Skin of body (tissue), 2 donors: ENCODE measurements around the gene CST1. TPM values are rescaled to one million over a fixed set of nuclear protein-coding genes. Genes with fewer than 3 reads are reported as not detected.
"Not testable (repeated sequence)": the region's sequence is repeated elsewhere in the genome, so short reads cannot be mapped to it uniquely, and the experiment has no call there.

Experiments
- DNase-seq: peaks from one replicate; lab custom pipeline; 2025; lab: John Stamatoyannopoulos, UW
- total RNA-seq: library from RNA; depleted of rRNA; stranded (reverse); fragments of >200 nt; gene quantifications from one replicate; pipeline ENCODE4 v1.2.3, GENCODE V29; 2014

The CST1 gene
- total RNA-seq, 1 donor from 2014 or later = not detected

DNA sequence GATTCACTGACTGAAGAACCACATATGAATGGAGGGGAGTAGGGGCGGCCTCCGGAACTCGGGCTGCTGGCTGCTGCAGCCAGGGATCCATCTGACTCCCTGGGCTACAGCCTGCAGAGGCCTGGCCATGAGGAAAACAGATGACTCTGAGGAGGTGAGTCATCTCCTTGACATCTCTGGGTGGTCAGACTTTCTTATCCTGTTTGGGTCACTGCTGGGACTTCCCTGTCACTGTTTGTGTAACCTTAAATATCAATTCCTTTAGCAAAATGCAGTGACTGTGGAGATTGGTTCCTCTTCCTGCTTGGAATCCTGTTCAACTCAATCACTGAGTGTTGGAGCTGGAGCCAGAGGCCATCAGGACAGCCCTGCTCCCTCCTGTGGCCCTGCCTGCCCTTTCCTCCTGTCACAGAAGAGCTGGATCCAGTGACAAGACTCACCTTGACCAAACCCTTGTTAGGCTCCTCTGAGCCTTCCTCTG lies 4.4 kb upstream of the CST1 start:
- not testable (repeated sequence) for DNase-seq

- no peak for DNase-seq
Observed at GRCh38 chr20:23754731-23755130, 4.0 kb upstream of the CST1 start.

DNA sequence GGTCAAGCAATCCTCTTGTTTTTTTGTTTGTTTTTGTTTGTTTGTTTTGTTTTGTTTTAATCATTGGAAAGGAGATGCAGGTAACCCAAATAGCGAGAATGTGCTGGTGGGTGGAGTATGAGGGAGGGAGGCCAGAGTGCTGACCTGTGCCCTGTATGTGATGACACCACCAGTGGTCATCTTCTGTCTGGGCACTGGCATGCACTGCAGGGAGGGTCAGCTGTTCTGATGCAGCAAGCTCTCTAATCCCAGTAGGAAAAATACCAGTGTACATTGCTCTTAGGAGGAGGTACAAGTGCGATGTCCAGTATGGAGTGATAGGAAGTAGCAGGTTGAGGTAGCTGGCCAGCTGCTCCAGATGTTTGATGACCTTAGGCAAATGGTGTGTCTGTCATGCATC lies 2.9 kb upstream of the CST1 start:
- DNase-seq = no peak

- DNase-seq = no peak
Observed at GRCh38 chr20:23753194-23753548, 2.4 kb upstream of the CST1 start.

DNA sequence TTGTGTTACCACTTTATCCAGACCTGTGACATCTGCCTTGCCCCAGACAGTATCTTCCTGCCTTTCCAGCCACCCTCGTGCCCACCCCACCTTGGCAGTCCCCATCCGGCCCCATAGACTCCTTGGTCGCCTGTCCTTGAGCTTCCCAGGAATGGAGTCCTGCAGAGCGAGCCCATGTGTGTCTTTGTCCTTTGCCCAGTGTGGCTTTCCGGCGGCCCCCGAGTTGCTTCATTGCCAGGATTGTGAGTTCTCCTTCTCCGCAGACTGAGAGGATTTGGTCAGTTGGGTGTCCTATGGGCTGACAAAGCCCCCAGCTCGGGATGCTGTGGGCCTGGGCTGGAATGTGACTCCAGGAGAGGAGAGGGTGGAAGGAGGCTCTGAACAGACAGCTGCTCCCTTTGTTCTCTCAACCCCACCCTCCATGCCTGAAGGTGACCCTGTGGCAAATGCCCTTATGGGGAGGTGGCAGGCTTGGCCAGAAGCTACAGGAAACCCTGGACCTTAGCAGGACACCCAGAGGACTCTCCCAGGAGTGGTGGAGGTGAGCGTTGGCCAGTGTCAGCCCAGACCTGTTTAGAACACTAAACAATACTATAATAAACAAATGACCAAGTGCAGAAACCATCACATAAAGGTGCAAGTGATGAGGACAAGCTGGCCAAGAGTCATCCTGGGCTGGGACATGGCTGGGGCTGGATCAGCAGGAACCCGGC lies 1.9 kb upstream of the CST1 start:
- no peak for DNase-seq

DNA sequence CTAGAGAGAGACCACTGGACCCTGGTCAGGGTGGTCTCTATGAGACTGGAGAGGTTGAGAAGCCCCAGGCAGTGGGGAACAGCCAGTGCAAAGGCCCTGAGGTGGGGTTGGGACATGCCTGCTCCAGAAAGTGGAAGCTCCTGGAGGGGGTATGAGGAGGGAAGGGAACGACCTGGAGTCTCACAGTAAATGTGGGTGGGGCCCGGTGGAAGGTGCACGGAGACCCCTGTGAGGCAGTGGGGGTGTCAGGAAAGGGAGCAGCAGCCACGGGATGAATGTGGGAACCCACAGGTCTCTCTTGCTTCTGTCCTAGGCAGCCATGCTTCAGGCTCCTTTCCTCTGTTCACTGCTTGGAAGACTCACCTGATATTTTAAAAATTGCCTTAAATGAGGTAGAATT lies 1.3 kb upstream of the CST1 start:
- DNase-seq = no peak

GRCh38 chr20:23749746-23750145 lies 989 bp downstream of the CST1 start:
- DNase-seq = no peak

DNA sequence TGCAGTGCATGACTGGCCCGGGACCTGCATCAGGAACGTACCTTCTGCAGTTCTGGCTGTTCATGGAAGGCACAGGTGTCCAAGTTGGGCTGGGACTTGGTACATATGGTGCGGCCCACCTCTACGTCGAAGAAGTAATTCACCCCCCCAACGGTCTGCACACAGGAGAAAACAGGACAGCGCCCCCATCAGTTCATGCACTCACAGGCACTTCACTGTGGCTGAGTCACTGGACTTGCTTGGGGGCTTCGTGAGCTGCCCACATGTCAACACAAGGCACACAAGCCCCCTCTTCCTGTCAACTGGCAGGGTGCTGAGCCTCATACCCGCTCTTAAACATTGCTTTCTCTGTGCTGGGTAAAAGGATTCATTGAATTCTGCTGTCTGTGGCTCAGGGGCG lies 1.8 kb downstream of the CST1 start:
- not testable (repeated sequence) for DNase-seq

GRCh38 chr20:23747551-23747950 lies 3.2 kb downstream of the CST1 start:
- not testable (repeated sequence) for DNase-seq

- DNase-seq = not testable (repeated sequence)
Observed at GRCh38 chr20:23747092-23747491, 3.6 kb downstream of the CST1 start.

DNA sequence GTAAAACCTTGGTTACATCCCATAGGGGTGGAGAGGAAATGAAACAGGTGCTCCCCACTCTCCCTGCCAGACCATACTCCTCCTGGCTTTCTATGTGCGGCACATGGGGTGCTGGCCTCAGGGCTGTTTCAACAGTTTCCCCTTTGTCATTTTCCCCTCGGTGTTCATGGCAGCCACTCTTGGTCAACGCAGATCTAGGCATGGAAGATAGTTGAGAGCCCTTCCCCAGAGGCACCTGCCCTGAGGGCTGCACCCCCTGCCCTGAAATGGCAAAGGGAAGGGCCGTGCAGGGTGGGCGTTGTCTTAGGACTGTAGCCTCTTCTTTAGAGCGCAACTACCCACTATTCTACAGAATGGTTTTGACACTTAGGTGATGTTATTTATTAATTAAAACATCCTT lies 4.4 kb downstream of the CST1 start:
- DNase-seq = no peak

DNA sequence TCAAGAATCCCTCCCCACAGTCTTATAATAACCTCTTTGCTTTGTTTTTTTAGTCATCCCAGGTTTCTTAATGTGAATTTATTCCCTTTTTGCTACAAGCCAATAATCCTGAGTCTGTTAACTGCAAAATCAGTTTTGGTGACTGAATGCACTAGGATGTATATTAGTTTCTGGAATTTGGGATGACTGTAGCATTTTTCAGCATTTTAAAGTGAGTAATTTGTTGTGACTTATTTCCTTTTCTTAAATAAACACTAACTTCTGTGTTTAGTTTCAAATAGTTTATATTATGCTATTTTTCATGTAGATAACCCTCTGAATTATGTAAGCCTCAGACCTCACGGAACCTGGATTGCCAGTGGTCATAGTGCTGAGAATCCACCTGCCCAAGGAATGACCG lies 5.5 kb downstream of the CST1 start:
- no peak for DNase-seq

GRCh38 chr20:23744817-23745216 lies 5.9 kb downstream of the CST1 start:
- DNase-seq = no peak

- DNase-seq = not testable (repeated sequence)
Observed at GRCh38 chr20:23735391-23735790, 15.3 kb downstream of the CST1 start.

DNA sequence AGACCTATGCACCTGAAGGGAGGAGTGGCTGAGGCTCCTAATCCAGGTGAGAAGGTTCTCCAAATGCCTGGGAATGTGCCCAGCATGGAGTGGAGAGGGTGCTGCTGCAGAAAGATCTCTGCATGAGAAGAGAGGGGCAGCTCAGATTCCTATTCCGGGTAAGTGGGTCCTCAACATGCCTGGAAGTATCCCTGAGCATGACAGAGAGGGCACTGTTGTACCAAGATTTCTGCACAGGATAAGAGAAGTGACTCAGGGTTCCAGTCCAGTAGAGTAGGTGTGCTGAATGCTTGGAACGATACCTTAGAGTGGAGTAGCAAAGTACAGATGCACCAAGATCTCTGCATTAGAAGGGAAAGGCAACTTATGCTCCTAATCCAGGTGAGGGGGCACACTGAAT lies 15.8 kb downstream of the CST1 start:
- DNase-seq = not testable (repeated sequence)

- DNase-seq = not testable (repeated sequence)
Observed at GRCh38 chr20:23734440-23734839, 16.3 kb downstream of the CST1 start.

DNA sequence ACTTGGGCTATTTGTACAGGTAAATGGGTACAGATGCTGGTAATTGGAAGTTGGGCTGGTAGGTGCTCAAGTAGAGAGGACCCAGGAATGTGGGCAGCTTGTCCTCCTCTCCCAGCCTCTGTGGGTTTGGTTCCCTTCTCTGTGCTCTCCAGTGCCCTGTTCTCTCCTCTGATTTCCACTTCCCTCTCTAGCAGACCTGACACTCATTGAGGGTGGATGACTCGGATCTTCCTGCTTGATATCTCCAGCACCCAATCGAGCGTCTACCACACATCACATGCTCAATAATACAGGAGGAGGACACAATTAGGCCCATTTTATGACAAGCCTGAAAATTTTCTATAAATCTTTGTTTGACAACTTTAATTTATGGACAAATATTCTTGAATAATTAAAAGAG lies 23.7 kb downstream of the CST1 start:
- no peak for DNase-seq

- DNase-seq = no peak
Observed at GRCh38 chr20:23725102-23725501, 25.6 kb downstream of the CST1 start.

DNA sequence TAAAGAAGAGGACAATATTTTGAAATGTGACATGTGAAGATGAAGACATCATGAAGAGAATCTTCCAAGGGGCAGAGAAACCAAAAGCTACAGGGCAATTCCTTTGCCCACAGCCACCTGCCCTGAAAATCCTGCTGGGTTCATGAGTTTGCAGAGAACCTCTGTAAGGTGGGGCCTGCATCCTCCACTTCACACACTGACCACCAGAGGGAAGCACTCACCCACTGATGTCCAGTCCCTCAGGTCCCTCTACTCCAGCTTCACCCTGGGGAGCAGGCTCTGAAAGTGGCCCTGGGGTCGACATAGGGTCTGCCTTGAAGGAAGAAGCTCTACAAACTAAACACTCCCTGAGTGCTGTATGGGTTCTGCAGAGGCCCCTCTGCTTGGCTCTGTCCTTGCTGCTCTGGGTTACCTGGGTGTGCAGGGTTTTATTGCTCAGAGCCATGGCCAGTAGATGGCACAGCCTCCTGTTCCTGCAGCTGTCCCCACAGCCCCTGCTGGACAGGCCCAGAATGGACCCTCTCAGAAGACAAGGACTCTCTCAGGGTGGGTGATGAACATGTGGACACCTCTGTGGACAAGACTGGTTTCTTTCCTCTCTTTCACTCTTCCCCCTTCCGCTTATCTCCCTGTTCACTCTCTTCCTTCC lies 27.0 kb downstream of the CST1 start:
- not testable (repeated sequence) for DNase-seq

DNA sequence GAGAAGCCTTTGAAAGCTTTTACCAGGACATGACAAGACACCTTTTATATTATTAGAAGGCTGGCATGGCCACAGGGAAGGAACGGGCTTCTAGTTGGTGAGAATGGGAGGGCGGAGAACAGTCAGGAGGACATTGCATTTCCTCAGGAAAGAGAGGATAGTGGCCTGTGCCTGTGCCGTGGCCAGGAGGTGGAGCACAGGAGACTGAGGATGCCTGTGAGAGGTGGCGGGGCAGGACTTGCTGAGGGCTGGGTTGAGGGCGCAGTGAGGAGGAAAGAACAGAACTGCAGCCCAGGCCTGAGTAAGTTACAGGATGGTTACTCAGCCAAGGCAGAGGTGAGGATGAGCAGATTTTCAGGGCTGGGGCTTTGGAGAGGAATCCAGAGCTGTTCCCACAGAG lies 27.9 kb downstream of the CST1 start:
- DNase-seq = not testable (repeated sequence)

DNA sequence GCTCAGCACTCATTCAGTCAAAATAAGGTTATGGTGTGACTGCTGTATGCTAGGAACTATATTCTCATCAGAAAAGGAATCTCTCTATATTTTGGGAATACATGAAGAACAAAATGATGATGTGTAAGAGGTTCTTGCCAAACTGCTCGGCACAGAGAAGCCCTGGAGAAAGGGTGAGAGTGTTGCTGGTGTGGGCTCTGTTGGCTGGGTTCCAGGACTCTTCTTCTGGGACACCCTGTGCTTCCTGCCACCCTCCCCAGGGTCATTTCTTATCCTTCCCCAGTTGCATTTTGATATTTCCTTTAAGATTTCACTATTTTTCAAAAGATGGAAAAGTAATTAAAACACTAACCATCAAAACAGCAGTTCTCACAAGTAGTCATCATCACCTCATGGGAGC lies 28.8 kb downstream of the CST1 start:
- no peak for DNase-seq

DNA sequence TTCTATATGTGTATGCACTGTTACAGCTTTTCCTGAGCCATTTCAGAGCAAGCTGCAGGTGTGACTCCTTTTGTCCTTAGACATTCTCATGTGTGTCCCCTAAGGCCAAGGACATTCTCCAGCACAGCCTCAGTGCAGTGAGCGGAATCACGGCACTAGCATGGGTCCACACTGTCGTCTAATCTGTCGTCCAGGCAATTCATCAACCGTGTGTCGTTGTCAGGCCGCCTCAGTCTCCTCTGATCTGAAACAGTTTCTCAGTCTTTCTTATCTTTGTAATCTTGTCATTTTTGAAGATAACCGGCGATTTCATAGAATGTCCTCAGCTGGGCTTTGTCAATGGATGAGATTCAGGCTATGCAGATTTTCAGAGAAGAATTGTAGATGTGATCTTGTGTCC lies 31.4 kb downstream of the CST1 start:
- not testable (repeated sequence) for DNase-seq

GRCh38 chr20:23711778-23712177 lies 39.0 kb downstream of the CST1 start:
- DNase-seq = not testable (repeated sequence)
